ENCODE data around the gene ZNG1A.
"Not testable (repeated sequence)": the region's sequence is repeated elsewhere in the genome, so short reads cannot be mapped to it uniquely, and the experiment has no call there.

ZNG1A gene

DNA sequence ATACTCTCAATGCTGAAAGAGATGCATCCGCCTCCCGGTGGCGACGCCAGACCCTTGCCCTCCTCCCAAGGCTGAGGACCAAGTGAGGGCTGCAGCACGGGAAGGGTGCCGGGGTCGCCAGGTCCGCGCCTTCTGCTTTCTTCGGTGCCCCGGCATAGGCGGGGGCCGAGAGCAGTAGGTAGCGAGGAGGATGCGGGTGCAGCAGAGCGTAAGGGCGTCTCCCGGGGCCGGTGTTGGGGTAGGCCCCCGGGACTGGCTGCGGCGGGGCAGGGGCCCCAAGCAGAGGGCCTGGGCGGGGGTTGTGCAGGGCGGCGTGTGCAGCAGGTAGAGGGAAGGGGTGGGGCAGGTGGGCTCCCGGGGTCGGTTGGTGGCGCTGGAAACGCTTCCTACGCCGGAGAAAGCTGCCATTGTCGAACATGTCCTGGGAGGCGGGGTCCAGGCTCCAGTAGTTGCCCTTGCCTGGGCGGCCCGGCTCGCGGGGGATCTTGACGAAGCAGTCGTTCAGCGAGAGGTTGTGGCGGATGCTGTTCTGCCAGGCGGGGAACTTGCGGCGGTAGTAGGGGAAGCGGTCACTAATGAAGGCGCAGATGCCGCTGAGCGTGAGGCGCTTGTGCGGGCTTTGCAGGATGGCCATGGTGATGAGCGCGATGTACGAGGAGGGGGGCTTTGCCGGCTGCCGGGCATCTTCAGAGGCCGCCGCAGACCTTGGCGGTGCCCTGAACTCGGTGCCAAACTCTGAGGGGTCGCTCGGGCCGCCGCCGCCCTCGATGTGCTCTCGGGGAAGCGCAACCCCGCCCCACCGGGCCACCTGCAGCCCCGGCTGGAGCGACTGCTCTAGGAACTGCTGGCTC lies 61.5 kb downstream of the ZNG1A start:
- in situ Hi-C loops (cut with HindIII; ENCODE audit: low sequenced_read_pairs); H3K4me3 ChIP-seq (ENCODE audit: low read depth, low read length); DNase-seq (ENCODE audit: low read depth, low spot score): not testable (repeated sequence)

DNA sequence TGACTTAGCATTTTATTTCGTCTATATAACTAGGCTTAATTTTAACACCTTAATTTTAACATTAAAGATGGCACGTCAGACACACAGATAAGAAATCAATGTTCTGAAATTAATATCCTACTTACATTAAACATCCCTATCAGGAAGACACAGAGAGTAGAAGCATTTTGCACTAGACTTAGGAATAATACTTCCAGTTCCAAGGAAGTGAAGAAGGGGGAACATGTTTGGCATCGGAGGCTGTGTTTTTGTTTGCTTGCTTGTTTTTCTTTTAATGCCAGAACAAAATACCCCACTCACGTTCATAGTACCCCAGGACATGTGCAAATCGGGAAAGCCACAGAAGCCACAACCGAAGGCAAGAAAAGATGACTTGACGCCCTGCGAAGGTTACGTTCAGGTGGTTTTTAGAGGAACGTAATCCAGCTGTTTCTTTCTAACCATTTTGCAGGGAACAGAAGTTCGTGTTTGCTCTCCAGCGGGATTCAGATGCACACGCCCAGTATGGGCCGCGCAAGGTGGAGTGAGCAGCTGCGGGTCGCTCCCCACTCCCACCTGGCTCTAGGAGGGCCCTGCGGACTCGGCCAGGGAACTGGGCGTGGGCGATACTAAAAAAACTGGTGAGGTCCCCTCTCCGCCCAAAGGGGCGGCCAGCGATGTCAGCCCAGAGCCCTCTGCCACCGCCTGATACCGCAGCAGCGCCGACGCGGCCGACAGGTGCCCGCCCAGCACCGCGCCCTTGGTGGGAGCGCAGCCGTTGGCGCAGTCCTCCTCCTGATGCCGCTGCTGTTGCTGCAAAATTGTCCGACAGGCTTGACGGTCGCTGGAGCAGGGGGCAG lies 62.4 kb downstream of the ZNG1A start:
- H3K4me3 ChIP-seq (ENCODE audit: low read depth, low read length); DNase-seq (ENCODE audit: low read depth, low spot score); in situ Hi-C loops (cut with HindIII; ENCODE audit: low sequenced_read_pairs): not testable (repeated sequence)

- H3K4me3 ChIP-seq (ENCODE audit: low read depth, low read length); in situ Hi-C loops (cut with HindIII; ENCODE audit: low sequenced_read_pairs); DNase-seq (ENCODE audit: low read depth, low spot score): not testable (repeated sequence)
Measured at GRCh38 chr9:115118-115451, 63.8 kb downstream of the ZNG1A start.

- in situ Hi-C loops (cut with HindIII; ENCODE audit: low sequenced_read_pairs); H3K4me3 ChIP-seq (ENCODE audit: low read depth, low read length): not testable (repeated sequence)
Measured at GRCh38 chr9:114267-115117, 64.4 kb downstream of the ZNG1A start.

DNA sequence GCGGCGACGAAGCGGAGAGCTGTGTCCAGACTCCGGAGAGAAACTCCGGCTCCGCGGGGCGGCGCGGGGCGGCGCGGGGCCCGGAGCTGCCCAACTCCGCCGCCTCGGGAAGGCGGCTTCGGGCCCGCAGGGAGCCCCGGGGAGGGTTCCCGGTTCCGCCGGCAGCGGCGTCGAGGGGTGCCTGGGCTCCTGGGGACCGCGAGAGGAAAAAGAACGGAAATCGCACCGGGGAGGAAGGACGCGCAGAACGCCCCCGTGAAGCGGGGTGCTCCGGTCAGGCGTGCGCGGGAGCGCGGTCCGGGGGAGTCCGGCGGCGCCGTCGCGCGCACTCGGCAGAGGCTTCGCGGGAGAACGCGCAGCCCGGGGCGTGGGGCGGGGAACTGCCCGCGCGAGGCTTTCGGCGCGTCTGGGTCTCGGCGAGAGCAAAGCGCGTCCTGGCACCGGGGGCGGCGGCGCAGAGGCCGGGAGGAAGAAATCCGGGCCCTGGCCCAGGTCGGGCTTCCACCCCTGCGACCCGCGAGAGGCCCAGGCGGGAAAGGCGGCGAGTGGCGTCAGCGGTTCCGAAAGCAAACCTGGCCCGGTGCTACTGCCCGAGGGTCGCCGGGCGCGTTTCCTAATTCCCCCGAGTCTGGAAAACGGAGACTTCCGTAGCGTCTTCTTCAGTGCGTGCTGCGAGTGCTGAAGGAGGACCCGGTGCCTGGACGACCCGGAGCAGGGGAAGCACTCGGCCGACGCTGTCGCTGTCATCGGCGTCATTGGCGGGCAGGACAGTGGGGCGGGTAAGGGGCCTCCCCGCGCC lies 65.2 kb downstream of the ZNG1A start:
- DNase-seq (ENCODE audit: low read depth, low spot score); in situ Hi-C loops (cut with HindIII; ENCODE audit: low sequenced_read_pairs): not testable (repeated sequence)

More at GRCh38 chr9:114267-115117, 64.4 kb downstream of the ZNG1A start:
- DNase-seq (ENCODE audit: low read depth, low spot score) = not testable (repeated sequence)

GRCh38 chr9:112589-113467 lies 66.0 kb downstream of the ZNG1A start:
- in situ Hi-C loops (cut with HindIII; ENCODE audit: low sequenced_read_pairs); DNase-seq (ENCODE audit: low read depth, low spot score); H3K4me3 ChIP-seq (ENCODE audit: low read depth, low read length): not testable (repeated sequence)

More for the DNA sequence above, 65.2 kb downstream of the ZNG1A start:
- not testable (repeated sequence) for H3K4me3 ChIP-seq (ENCODE audit: low read depth, low read length)

- in situ Hi-C loops (cut with HindIII; ENCODE audit: low sequenced_read_pairs); DNase-seq (ENCODE audit: low read depth, low spot score); H3K4me3 ChIP-seq (ENCODE audit: low read depth, low read length): not testable (repeated sequence)
Measured at GRCh38 chr9:110672-111071, 68.2 kb downstream of the ZNG1A start.

DNA sequence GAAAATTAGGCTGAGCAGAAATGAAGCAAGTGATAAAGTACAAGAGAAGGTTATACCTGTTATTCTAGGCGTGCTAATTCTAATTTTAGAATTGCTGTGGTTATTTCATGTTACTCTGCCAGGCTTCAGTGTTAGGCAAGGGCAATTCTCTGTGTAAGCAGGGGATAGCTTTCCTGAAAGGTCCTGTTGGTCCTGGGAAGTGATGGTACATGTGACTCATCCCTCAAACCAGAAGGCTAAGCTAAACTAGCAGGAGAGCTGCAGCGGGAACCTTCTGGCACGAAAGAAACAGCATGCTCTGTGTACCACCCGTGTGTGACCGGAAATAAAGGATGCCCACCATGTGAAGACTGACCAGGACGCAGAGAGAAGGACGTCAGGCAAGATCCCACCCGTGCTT lies 69.3 kb downstream of the ZNG1A start:
- DNase-seq (ENCODE audit: low read depth, low spot score); H3K4me3 ChIP-seq (ENCODE audit: low read depth, low read length); in situ Hi-C loops (cut with HindIII; ENCODE audit: low sequenced_read_pairs): not testable (repeated sequence)

GRCh38 chr9:108742-109495 lies 69.9 kb downstream of the ZNG1A start:
- in situ Hi-C loops (cut with HindIII; ENCODE audit: low sequenced_read_pairs); H3K4me3 ChIP-seq (ENCODE audit: low read depth, low read length); DNase-seq (ENCODE audit: low read depth, low spot score): not testable (repeated sequence)

- DNase-seq (ENCODE audit: low read depth, low spot score); in situ Hi-C loops (cut with HindIII; ENCODE audit: low sequenced_read_pairs); H3K4me3 ChIP-seq (ENCODE audit: low read depth, low read length): not testable (repeated sequence)
Measured at GRCh38 chr9:105991-106390, 72.9 kb downstream of the ZNG1A start.

- DNase-seq (ENCODE audit: low read depth, low spot score); H3K4me3 ChIP-seq (ENCODE audit: low read depth, low read length); in situ Hi-C loops (cut with HindIII; ENCODE audit: low sequenced_read_pairs): not testable (repeated sequence)
Measured at GRCh38 chr9:100430-100829, 78.4 kb downstream of the ZNG1A start.

DNA sequence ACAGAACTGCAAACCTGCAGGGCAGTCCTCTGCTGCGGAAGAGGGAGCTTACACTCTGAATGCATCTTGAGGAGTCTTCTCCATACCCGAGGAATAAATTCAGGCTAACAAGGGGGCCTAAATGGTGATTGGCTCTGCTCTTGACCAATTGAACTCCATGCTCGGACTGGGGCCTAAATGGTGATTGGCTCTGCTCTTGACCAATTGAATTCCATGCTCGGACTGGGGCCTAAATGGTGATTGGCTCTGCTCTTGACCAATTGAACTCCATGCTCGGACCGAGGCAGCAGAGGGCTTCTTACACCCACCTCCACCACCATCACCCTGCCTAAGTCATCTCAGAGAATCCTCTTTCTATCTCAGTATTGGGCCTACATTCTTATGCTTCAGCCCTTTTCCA lies 79.0 kb downstream of the ZNG1A start:
- DNase-seq (ENCODE audit: low read depth, low spot score); H3K4me3 ChIP-seq (ENCODE audit: low read depth, low read length); in situ Hi-C loops (cut with HindIII; ENCODE audit: low sequenced_read_pairs): not testable (repeated sequence)

DNA sequence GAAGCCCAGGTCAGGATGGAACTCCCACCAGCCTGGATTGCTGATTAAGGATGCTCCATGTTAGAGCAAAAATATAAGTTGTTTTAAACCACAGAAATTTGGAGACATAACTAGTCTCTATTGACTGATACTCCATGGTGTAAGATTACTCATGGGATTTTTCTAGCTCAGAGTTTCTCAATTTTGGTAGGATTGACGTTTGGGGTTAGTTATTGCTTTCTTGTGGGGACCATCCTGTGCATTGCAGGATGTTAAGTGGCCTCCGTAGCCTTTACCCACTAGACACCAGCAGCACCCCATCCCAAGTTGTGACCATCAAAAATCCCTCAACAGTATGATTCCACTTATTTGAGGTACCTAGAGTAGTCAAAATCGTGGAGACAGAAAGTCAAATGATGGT lies 80.1 kb downstream of the ZNG1A start:
- DNase-seq (ENCODE audit: low read depth, low spot score); H3K4me3 ChIP-seq (ENCODE audit: low read depth, low read length); in situ Hi-C loops (cut with HindIII; ENCODE audit: low sequenced_read_pairs): not testable (repeated sequence)

- H3K4me3 ChIP-seq (ENCODE audit: low read depth, low read length); in situ Hi-C loops (cut with HindIII; ENCODE audit: low sequenced_read_pairs); DNase-seq (ENCODE audit: low read depth, low spot score): not testable (repeated sequence)
Measured at GRCh38 chr9:94992-95391, 83.9 kb downstream of the ZNG1A start.

GRCh38 chr9:94323-94722 lies 84.5 kb downstream of the ZNG1A start:
- DNase-seq (ENCODE audit: low read depth, low spot score); H3K4me3 ChIP-seq (ENCODE audit: low read depth, low read length); in situ Hi-C loops (cut with HindIII; ENCODE audit: low sequenced_read_pairs): not testable (repeated sequence)
